AG04450 (cell line): ENCODE data around the gene GTSE1. TPM values are rescaled to one million over a fixed set of nuclear protein-coding genes. Genes with fewer than 3 reads are reported as not detected.

Source experiments
- CTCF ChIA-PET: fragments of 300-600, 350-600 bp; formaldehyde crosslinking; extraction: SDS; loops from one replicate; lab custom pipeline; 2022; ENCODE audit warnings: antibody characterized with exemption, inconsistent platforms; lab: Charles Lee
- POLR2A ChIA-PET: fragments of 350-600 bp; formaldehyde crosslinking; extraction: SDS; loops from one replicate; lab custom pipeline; 2021; ENCODE audit warnings: antibody characterized with exemption, inconsistent platforms; lab: Yijun Ruan, JAX
- DNase-seq: peaks from one replicate; pipeline ENCODE4 v3.0.0-alpha.2; 2011; ENCODE audit warnings: low read depth, low spot score
- H3K27ac ChIP-seq: one replicate; pipeline ENCODE4 v1.5.1; 2012; ENCODE audit warnings: low read depth, low read length, control low read depth
- H3K27me3 ChIP-seq: one replicate; pipeline ENCODE4 v1.6.0; 2012; ENCODE audit warnings: low read length; ENCODE audit not compliant: control insufficient read depth, insufficient read depth
- H3K4me3 ChIP-seq: 2 replicates; pipeline ENCODE4 v1.5.1; 2011; ENCODE audit warnings: mild to moderate bottlenecking, low read depth, low read length, control low read depth
- H3K9me3 ChIP-seq: 2 replicates; pipeline ENCODE4 v1.5.1; 2012; ENCODE audit warnings: low read length; ENCODE audit not compliant: control insufficient read depth, insufficient read depth
- polyA plus RNA-seq: library from polyadenylated mRNA; depleted of rRNA; stranded (reverse); fragments of >200 nt; gene quantifications from 2 replicates; pipeline ENCODE4 v1.2.3, GENCODE V29; 2011
- TF ChIP-seq, protein P1 (sequence below): IDR thresholded peaks from 2 replicates; pipeline ENCODE4 v1.5.1; 2011; ENCODE audit warnings: low read depth, low read length, control low read depth, inconsistent platforms

The GTSE1 gene
- polyA plus RNA-seq, 1 experiment = 4.0 TPM

DNA sequence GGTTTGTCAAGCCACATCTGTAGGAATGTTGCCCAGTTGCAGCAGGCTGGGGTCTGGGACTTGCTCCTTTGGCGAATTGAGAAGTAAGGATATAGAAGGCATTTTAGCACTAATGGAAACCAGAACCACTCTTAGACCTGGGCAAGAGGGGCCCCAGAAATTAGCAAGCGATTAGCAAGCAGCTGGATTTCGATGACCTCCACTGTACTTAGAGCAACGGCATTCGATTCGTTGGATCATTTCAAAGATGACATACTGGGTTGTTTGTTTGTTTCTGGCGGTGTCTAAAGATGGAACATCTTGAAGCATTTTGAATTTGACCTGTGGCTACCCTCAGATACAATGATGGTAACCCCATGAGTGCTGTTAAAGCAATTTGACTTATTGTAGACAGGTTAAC, 45.4 kb upstream of the GTSE1 start:
- Histone ChIP-seq H3K4me3 (peak overlapping the region; percentile 86), H3K27me3 (no peaks in the 10 kb centered on the region), H3K27ac (no peak overlapping the region), H3K9me3 (peaks cover 3% of the 10 kb centered on the region; the same call in 1 of the 2 replicates)
- POLR2A ChIA-PET = interaction anchor here (1.2 kb wide), 1 partner anchor 44 kb away, joined by 3 read pairs; no protein-coding TSS in a partner anchor
- CTCF ChIA-PET = interaction anchor here (1.8 kb wide), 1 partner anchor 257 kb away, joined by 5 read pairs; no protein-coding TSS in a partner anchor
- no peak for DNase-seq
- TF ChIP-seq, protein P1, sequence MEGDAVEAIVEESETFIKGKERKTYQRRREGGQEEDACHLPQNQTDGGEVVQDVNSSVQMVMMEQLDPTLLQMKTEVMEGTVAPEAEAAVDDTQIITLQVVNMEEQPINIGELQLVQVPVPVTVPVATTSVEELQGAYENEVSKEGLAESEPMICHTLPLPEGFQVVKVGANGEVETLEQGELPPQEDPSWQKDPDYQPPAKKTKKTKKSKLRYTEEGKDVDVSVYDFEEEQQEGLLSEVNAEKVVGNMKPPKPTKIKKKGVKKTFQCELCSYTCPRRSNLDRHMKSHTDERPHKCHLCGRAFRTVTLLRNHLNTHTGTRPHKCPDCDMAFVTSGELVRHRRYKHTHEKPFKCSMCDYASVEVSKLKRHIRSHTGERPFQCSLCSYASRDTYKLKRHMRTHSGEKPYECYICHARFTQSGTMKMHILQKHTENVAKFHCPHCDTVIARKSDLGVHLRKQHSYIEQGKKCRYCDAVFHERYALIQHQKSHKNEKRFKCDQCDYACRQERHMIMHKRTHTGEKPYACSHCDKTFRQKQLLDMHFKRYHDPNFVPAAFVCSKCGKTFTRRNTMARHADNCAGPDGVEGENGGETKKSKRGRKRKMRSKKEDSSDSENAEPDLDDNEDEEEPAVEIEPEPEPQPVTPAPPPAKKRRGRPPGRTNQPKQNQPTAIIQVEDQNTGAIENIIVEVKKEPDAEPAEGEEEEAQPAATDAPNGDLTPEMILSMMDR = no peak

DNA sequence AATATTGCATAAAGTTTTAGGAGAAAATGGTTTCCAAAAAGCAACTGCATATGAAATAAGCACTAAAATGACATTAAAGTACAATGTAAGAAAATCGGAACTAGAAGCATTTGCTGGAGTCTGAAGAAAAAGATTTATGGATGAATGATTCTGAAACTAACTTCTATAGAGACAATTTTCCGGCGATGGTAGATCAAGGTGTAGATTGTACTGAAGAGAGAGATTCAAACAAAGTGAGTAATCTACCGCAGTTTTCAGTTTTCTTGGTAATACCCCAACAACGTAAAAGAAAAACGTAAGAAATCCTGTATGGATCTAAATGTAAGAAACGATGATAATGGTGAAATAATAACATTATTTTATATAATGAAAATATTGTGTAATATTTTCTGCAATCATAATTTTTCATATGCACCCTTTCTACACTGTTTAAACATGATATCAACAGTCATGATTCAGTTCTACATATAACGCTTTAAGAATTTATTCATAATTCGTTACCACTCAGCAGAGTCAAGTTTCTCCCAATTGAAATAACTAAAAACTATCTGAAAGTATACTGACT, 44.8 kb upstream of the GTSE1 start:
- peaks cover 3% of the 10 kb centered on the region; the same call in 1 of the 2 replicates for H3K9me3 ChIP-seq
- ChIA-PET CTCF (interaction anchor here (1.8 kb wide), 1 partner anchor 257 kb away, joined by 5 read pairs; no protein-coding TSS in a partner anchor), POLR2A (no interaction called here)
- no peak for DNase-seq
- H3K4me3 ChIP-seq = no peak overlapping the region
- TF ChIP-seq, protein P1 = no peak
- no peaks in the 10 kb centered on the region for H3K27me3 ChIP-seq
- H3K27ac ChIP-seq = no peak overlapping the region

DNA sequence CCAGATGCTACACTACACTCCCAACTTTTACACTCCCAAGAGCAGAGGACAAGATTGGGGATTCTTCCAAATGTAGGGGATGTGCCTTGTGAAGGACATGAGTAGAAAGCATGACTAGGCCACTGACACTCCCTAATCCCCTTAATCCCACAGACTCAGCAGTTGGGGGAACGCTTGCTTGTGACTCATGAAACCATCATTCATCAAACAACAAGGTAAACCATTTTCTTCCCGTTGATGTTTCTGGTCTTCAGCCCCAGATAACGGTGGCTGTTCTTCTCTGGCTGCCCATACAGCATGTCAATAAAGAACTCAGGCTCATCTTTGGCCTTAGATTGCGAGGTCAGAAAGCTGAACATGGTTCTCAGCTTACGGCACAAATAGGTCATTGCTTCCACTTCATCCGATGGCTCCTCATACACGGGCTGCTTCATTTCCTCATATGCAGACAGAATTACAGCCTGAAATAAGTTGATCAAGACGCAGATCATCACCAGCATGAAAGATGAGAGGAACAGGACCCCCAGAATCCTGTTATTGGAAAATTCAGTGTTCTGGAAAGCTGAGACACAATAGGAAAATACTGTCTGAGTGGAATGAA, 40.2 kb upstream of the GTSE1 start:
- no peak for DNase-seq

DNA sequence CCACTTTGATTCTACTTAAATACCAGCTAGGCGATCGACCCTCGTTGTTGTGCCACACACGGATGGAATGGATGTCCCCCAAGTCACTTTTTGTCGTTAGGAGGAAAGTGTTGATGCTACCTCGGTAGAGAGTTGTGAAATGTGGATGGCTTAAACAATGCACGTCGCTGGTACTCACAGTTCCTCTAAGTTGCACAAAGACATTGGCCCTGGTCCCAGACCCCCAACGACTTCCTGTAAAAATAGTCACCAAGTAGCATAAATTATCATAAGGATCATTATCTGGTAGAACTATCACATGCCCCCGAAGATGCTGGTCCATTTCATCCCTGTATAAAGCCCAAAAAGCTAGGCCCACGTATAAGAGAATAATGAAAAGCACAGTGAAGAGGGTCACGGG, 37.3 kb upstream of the GTSE1 start:
- ChIA-PET CTCF (no interaction called here), POLR2A (no interaction called here)
- H3K9me3 ChIP-seq = peaks cover 16% of the 10 kb centered on the region
- TF ChIP-seq, protein P1 = no peak
- no peak overlapping the region for H3K4me3 ChIP-seq
- H3K27ac ChIP-seq = no peak overlapping the region
- no peak for DNase-seq
- H3K27me3 ChIP-seq = peaks cover 32% of the 10 kb centered on the region

More for the DNA sequence above, 40.2 kb upstream of the GTSE1 start:
- Histone ChIP-seq H3K4me3 (no peak overlapping the region), H3K27ac (no peak overlapping the region), H3K27me3 (peaks cover 23% of the 10 kb centered on the region), H3K9me3 (peaks cover 3% of the 10 kb centered on the region; the same call in 1 of the 2 replicates)
- ChIA-PET CTCF (no interaction called here), POLR2A (no interaction called here)
- TF ChIP-seq, protein P1 = no peak

DNA sequence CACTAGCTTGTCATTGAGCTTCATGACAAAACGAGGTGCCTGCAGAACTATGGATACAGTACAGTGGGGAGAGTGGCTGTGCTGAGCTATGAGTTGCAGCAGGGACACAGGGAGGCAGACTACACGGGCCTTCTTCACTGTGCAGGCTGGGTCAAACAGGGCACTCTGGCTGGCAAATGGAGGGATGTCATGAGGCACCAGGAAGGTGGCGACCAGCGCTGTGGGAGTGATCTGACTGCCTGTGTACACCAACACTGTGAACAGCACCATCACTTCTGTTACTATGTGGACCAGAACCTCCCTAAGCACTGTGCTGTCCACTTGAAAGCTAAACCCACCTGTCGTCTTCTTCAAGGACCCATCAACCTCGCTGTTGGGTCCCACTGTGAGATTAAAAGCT, 36.6 kb upstream of the GTSE1 start:
- TF ChIP-seq, protein P1 = no peak
- H3K27ac ChIP-seq = no peak overlapping the region
- H3K27me3 ChIP-seq = peaks cover 32% of the 10 kb centered on the region
- CTCF ChIA-PET = no interaction called here
- no peak overlapping the region for H3K4me3 ChIP-seq
- no peak for DNase-seq
- H3K9me3 ChIP-seq = peaks cover 18% of the 10 kb centered on the region
- POLR2A ChIA-PET = no interaction called here
